Glutamatergic neuron (in vitro differentiated cells): Measurements from ENCODE around the gene ATP2A2. TPM values are rescaled to one million over a fixed set of nuclear protein-coding genes. Genes with fewer than 3 reads are reported as not detected.

Source experiments
- DNase-seq: peaks from one replicate; pipeline ENCODE4 v3.0.0; 2022
- H3K27ac Mint-ChIP-seq: one replicate; pipeline ENCODE4 v1.8.0; 2020; ENCODE audit warnings: mild to moderate bottlenecking, mixed read lengths, inconsistent platforms; ENCODE audit not compliant: unreplicated experiment
- H3K27me3 Mint-ChIP-seq: one replicate; pipeline ENCODE4 v1.8.0; 2020; ENCODE audit warnings: mild to moderate bottlenecking, moderate library complexity, mixed read lengths, inconsistent platforms; ENCODE audit not compliant: unreplicated experiment
- H3K36me3 Mint-ChIP-seq: one replicate; pipeline ENCODE4 v1.8.0; 2020; ENCODE audit warnings: mild to moderate bottlenecking, mixed read lengths, inconsistent platforms; ENCODE audit not compliant: unreplicated experiment
- H3K4me1 Mint-ChIP-seq: one replicate; pipeline ENCODE4 v1.8.0; 2020; ENCODE audit warnings: mild to moderate bottlenecking, low read depth, mixed read lengths, inconsistent platforms; ENCODE audit not compliant: unreplicated experiment
- H3K4me3 Mint-ChIP-seq: one replicate; pipeline ENCODE4 v1.8.0; 2020; ENCODE audit warnings: mild to moderate bottlenecking, mixed read lengths, inconsistent platforms; ENCODE audit not compliant: unreplicated experiment
- H3K9me3 Mint-ChIP-seq: one replicate; pipeline ENCODE4 v1.8.0; 2020; ENCODE audit warnings: mild to moderate bottlenecking, moderate library complexity, mixed read lengths, inconsistent platforms; ENCODE audit not compliant: unreplicated experiment
- total RNA-seq: library from RNA; stranded (reverse); fragmentation: NEBNext Ultra II Directional; extraction: Animal tissue kit (Norgen Biotek cat#: 25700); gene quantifications from one replicate; pipeline ENCODE4 v1.2.1, GENCODE V29; 2021; ENCODE audit not compliant: unreplicated experiment
- TF ChIP-seq, protein P1 (sequence below): fragments of 200-600 bp; sonication (generic); IDR thresholded peaks from one replicate; pipeline ENCODE4 v1.5.0; 2021; ENCODE audit not compliant: partially characterized antibody, unreplicated experiment

Gene ATP2A2
- total RNA-seq, 1 donor from 2014 or later: 269 TPM

DNA sequence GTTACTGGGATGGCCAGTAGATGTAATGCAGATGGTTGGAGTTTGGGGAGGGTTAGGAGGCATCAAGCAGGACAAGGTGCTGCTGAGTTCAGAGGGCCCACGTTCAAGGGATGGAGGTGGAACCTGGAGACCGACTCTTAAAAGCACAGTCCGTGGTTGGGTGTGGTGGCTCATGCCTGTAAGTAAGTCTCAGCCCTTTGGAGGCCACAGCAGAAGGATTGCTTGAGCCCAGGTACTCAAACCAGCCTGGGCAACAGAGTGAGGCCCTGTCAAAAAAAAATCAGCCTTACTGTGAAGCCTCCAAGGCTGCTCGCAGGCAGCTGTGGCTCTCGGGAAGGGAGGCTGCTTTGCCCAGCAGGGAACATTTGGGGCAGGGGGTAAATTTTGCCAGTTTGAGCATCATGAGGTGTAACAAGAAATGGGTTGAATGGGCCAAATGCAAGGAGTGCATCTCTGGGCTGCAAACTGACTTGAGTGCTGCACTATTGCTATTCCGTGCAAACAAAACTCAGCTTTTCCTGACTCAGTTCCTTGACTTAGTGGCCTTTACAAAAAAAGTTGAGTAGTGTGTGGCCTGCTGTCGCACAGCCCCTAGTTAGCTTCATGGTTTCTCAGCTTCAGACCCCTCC, 67.5 kb downstream of the ATP2A2 start:
- H3K27me3 Mint-ChIP-seq: peaks cover 4% of the 10 kb centered on the region
- DNase-seq: no peak
- H3K4me3 Mint-ChIP-seq: no peak overlapping the region
- peaks cover 13% of the 10 kb centered on the region for H3K9me3 Mint-ChIP-seq
- TF ChIP-seq, protein P1, sequence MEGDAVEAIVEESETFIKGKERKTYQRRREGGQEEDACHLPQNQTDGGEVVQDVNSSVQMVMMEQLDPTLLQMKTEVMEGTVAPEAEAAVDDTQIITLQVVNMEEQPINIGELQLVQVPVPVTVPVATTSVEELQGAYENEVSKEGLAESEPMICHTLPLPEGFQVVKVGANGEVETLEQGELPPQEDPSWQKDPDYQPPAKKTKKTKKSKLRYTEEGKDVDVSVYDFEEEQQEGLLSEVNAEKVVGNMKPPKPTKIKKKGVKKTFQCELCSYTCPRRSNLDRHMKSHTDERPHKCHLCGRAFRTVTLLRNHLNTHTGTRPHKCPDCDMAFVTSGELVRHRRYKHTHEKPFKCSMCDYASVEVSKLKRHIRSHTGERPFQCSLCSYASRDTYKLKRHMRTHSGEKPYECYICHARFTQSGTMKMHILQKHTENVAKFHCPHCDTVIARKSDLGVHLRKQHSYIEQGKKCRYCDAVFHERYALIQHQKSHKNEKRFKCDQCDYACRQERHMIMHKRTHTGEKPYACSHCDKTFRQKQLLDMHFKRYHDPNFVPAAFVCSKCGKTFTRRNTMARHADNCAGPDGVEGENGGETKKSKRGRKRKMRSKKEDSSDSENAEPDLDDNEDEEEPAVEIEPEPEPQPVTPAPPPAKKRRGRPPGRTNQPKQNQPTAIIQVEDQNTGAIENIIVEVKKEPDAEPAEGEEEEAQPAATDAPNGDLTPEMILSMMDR: no peak
- H3K36me3 Mint-ChIP-seq: peaks cover 20% of the 10 kb centered on the region
- peaks cover 28% of the 10 kb centered on the region for H3K4me1 Mint-ChIP-seq
- H3K27ac Mint-ChIP-seq: no peak overlapping the region

DNA sequence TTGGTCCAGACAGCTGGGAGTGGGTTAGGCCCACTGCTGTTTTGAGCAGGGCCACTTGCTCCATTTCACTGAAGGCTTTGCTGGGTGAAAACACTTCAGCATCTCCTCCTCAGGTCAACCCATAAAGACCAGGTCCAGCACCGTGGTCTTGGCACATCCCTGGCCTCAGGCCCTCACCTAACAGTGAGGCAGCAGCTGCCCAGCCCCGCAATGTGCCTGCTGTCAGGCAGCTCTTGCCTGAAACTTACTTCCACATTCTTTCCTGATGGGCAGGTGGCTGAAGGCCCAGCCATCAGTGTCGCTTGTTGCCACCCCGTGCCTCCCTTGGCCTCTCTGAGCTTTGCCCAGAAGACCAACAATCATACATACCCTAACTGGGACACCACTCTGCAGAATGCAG, 68.0 kb downstream of the ATP2A2 start:
- Mint-ChIP-seq H3K9me3 (peaks cover 14% of the 10 kb centered on the region), H3K4me3 (peak overlapping the region; percentile 68), H3K27ac (peak overlapping the region; percentile 78), H3K4me1 (peaks cover 32% of the 10 kb centered on the region), H3K36me3 (peaks cover 20% of the 10 kb centered on the region), H3K27me3 (peaks cover 4% of the 10 kb centered on the region)
- DNase-seq: no peak
- TF ChIP-seq, protein P1: no peak

DNA sequence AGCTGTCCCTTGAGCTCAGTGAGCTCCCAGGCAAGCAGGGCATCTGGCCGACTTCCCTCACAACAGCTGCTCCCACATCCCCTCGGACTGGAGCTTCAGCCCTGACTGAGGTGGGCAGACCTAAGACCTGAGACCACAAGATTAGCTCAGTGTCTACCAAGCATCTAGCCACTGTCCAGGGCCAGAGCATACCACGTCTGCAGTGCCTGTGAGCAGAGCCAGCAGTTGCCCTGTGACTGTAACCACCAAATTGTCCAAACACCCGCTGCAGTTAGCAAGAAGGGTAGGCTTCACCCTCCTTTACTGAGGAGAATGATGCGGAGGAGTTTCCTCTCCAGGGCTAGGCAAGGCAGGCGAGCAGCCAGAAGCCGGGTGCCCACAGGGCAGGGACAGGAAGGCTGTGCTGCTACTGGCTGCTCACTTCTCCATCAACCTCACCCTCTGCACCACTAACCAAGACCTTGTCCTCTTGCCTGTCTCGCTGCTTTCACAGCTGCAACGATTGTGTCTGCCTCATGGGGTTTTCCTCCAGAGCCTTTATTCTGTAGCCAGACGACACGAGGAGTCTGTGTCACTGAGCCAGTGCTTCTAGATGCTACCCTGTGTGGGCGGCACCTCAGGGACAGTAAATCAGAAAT, 68.6 kb downstream of the ATP2A2 start:
- TF ChIP-seq, protein P1: no peak
- no peak for DNase-seq
- Mint-ChIP-seq H3K4me1 (peaks cover 33% of the 10 kb centered on the region), H3K9me3 (peaks cover 14% of the 10 kb centered on the region), H3K4me3 (peak overlapping the region; percentile 68), H3K36me3 (peaks cover 20% of the 10 kb centered on the region), H3K27ac (peak overlapping the region; percentile 78), H3K27me3 (peaks cover 4% of the 10 kb centered on the region)

DNA sequence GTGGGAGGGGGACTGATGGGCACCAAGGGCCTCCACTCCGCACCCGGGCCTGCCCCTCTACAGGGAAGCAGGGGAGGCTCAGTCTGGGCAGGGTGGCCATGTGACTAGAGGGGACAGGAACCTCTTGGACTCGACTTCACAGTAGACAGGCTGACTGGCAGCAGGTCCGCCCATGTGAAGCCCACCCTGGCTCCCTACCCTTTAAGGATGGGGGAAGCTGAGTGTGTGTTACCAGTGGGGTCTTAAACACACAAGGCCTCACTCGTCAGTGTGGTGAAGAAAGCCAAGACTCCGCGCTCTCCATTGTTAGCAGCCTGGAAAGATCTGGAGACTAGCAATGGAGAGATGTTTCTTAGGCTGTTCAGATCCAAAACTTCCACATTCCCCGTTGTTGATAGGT, 70.1 kb downstream of the ATP2A2 start:
- H3K27ac Mint-ChIP-seq: no peak overlapping the region
- peaks cover 15% of the 10 kb centered on the region for H3K9me3 Mint-ChIP-seq
- peaks cover 21% of the 10 kb centered on the region for H3K4me1 Mint-ChIP-seq
- peaks cover 13% of the 10 kb centered on the region for H3K36me3 Mint-ChIP-seq
- no peak for DNase-seq
- no peak overlapping the region for H3K4me3 Mint-ChIP-seq
- TF ChIP-seq, protein P1: no peak
- peaks cover 4% of the 10 kb centered on the region for H3K27me3 Mint-ChIP-seq

DNA sequence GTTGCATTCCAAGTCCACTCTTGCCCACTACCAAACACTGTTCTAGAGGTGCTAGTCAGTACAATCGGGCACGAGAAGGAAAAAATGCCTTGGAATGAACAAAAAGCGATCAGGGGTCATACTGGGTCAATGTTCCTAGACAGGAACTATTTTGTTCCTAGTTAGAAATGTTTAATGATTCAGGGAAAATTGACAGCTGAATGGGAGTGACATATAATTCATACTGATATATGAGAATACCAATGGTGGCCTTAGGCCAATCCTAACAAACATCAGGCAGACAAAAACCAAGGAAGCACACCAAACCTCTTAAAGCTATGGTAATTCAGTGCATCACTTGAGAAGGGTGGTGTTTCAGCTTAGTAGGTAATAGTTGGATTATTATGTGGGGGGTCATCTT, 71.4 kb downstream of the ATP2A2 start:
- peaks cover 9% of the 10 kb centered on the region for H3K36me3 Mint-ChIP-seq
- H3K27ac Mint-ChIP-seq: peak overlapping the region; percentile 43
- H3K4me3 Mint-ChIP-seq: no peak overlapping the region
- peaks cover 12% of the 10 kb centered on the region for H3K9me3 Mint-ChIP-seq
- DNase-seq: no peak
- TF ChIP-seq, protein P1: no peak
- peaks cover 17% of the 10 kb centered on the region for H3K4me1 Mint-ChIP-seq
- peaks cover 2% of the 10 kb centered on the region for H3K27me3 Mint-ChIP-seq
